DOHH2 (cell line): ENCODE measurements around the gene CLCC1.

Source experiments
- EZH2phosphoT487 ChIP-seq: fragments of 200-600 bp; sonication (generic); IDR thresholded peaks from 2 replicates; pipeline ENCODE4 v1.6.1; 2017; ENCODE audit warnings: borderline replicate concordance, mild to moderate bottlenecking, antibody characterized with exemption, low read length, moderate library complexity, mixed read lengths
- TF ChIP-seq, protein P1 (sequence below): fragments of 200-600 bp; sonication (generic); IDR thresholded peaks from one replicate; pipeline ENCODE4 v1.5.1; 2014; ENCODE audit warnings: antibody characterized with exemption, mild to moderate bottlenecking, low read depth, low read length; ENCODE audit not compliant: poor library complexity, severe bottlenecking

DNA sequence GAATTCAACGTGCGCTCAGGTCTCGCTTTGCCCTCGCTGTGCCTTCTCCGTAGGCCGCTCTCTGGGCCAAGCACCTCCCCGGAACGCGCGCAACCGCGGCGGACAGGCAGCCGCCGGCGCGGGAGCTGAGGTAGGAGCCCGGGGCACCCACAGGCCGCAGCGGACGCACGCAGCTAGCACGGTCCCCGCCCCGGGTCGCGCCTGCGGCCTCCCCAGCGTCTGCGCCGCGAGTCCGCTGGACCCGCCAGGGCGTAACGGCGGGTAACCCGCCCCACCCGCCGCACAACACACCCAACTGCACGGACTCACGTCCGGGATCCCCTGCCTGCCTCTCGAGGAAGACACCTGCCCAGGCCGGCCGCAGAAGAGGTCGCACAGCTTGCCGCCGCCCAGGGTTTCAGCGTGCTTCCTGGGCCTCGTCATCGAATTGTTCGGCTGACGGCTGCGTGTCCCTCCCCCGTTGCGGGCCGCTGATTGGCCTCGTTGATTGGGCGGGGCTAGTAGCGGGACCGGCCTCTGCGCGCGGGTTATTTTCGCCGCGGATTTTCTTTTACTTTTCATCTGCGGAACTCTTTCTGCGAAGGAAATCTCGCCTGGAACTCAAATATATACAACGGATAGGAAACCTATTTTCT is at the start of gene CLCC1:
- TF ChIP-seq, protein P1, sequence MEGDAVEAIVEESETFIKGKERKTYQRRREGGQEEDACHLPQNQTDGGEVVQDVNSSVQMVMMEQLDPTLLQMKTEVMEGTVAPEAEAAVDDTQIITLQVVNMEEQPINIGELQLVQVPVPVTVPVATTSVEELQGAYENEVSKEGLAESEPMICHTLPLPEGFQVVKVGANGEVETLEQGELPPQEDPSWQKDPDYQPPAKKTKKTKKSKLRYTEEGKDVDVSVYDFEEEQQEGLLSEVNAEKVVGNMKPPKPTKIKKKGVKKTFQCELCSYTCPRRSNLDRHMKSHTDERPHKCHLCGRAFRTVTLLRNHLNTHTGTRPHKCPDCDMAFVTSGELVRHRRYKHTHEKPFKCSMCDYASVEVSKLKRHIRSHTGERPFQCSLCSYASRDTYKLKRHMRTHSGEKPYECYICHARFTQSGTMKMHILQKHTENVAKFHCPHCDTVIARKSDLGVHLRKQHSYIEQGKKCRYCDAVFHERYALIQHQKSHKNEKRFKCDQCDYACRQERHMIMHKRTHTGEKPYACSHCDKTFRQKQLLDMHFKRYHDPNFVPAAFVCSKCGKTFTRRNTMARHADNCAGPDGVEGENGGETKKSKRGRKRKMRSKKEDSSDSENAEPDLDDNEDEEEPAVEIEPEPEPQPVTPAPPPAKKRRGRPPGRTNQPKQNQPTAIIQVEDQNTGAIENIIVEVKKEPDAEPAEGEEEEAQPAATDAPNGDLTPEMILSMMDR, result no peak
- TF ChIP-seq EZH2phosphoT487, result no peak
